CD4-positive, alpha-beta T cell treated with Interleukin-15 for 1 hour (primary cell): Measurements from ENCODE around the gene SMTNL2.

Source experiments
- DNase-seq: peaks from one replicate; pipeline ENCODE4 v3.0.0-alpha.2; 2020

The SMTNL2 gene

DNA sequence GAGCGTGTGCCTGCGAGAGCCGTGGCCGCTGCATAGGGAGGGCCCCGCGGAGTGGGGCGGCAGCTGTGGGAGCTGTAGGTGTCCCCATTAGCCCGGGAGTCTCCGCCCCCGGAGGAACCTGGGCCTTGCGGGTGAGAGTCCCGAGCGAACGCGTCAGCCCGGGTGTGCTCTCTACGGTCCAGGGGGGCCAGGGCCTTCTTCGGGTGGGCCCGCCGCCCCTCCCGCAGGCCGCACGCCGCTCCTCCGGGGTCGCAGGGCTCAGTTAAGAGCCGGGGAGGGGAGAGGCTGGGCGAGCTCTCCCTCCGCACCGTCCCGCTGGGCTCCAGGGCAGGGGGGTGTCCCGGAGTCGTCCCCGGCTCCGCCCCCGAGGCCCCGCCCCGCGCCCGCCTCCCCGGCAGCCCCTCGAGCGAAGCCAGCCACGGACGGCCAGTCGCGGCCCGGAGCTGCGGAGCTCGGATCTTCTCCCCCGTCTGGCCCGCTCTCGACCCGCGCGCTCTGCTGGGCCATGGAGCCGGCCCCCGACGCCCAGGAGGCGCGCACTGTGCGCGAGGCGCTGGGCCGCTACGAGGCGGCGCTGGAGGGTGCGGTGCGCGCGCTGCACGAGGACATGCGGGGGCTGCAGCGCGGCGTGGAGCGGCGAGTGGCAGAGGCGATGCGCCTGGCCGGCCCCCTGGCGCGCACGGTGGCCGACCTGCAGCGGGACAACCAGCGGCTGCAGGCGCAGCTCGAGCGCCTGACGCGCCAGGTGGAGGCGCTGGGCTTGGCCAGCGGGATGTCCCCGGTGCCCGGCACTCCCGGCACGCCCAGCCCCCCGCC lies at the start of gene SMTNL2:
TSS of gene SMTNL2 (plus strand) at position 429 of the 816 bp plus-strand sequence. CDS start at position 506, 77 bp downstream.
- no peak for DNase-seq

DNA sequence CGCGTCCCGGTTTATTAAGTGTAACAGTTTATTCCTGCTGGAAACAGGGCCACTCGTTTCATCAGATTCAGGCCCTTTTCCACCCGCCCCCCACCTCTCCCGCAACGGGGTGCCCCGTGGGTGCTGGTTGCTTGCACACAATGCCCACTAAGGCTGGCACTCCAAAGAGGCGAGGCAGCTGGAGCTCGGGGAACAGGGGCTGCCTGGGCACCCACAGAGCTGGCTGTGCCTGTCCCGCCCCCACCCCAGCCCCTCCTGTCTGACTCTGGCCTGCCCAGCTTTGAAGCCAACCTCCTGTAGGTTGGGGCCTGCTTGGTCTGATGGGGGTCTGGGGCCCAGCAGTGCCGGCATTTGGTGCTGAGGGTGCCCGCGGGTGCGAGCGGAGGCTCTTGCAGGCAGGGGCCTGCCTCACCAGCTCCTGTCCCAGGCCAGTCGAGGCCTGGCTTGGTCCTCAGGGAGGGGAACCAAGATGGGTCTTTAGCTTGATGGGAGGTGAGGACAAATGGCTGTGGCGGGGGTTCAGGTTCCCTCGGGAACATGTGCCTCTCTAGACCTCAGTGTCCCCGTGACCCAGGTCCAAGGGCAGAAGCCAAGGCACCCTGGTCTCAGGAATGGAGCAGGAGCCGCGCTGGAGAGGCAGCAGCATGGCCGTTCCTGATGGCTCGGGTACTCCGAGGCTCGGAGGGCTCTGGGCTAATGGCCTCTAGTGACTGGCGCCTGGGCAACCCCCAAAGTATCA lies 49.2 kb upstream of the SMTNL2 start:
- DNase-seq: no peak

DNA sequence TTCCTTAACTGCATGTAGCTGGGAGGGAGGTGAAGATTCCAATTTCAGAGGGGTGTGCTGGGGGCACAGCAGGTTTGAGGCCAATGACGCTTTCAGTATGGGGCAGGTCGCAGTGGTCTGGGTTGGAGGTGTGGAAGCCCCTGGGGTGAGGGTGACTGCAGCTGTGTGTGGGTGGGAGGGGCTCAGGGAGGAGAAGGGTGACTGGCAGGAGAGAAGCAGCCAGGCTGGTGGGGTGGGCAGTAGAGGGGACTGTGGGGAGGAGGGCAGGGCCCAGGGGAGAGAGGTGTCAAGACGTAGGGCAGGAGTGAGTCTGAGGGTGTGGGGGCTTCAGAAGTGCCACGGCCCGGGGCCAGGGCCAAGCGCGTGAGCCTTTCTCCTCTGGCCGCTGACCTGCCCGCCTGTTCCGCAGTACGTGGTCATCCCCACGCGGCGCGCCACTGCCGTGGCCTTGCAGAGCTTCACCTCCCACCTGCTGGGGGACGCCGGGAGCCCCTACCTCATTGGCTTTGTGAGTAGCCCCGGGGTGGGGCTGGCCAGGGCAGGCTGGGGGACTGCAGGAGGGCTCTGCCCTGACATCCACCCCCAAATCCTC lies 48.6 kb upstream of the SMTNL2 start:
- DNase-seq: no peak

DNA sequence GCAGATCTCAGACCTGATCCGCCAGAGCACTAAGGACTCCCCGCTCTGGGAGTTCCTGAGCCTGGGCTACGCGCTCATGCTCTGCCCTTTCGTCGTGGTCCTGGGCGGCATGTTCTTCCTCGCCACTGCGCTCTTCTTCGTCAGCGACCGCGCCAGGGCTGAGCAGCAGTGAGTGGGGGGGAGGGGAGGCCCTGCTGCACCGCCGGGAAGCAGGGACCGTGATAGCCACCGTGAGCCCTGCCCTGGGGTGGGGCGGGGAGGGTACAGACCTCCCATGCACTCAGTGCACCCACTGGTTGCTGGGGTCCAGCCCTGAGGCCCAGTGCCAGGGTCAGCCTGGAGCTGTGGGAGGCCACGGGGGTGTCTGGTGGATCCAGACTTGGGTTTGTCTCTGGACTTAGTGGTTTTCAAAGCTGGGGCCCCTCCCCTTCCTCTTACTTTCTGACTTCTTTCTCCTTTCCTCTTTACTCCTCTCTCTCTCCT lies 48.0 kb upstream of the SMTNL2 start:
- no peak for DNase-seq

DNA sequence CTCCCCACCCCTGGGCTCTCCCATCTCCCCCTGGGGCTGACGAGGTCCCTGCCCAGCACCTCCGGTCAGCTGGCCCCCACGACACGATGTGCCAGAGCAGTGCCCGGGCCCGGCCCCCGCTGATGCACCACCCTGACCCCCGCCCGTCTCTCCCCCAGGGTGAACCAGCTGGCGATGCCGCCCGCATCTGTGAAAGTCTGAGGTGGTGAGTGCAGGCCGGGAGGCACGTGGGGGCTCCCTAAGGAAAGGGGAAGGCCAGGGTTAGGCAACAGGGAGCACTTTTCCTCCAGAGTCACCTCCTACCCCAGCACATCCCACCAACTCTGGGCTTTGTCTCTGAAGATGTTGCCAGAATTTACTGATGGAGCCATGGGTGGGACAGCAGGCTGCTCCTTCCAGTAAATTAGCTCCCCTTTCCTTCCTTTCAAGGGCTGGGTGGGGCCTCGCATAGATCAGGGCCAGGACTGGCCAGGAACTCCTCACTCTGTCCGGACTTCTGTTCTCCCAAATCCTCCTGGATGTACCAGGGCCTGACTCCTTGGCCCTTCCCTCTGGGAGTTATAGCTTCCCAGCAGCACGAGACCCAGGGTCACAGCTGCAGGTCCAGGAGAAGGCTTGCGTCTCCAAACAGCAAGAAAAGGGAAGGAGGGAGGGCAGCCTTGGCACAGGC lies 47.5 kb upstream of the SMTNL2 start:
- DNase-seq: no peak

DNA sequence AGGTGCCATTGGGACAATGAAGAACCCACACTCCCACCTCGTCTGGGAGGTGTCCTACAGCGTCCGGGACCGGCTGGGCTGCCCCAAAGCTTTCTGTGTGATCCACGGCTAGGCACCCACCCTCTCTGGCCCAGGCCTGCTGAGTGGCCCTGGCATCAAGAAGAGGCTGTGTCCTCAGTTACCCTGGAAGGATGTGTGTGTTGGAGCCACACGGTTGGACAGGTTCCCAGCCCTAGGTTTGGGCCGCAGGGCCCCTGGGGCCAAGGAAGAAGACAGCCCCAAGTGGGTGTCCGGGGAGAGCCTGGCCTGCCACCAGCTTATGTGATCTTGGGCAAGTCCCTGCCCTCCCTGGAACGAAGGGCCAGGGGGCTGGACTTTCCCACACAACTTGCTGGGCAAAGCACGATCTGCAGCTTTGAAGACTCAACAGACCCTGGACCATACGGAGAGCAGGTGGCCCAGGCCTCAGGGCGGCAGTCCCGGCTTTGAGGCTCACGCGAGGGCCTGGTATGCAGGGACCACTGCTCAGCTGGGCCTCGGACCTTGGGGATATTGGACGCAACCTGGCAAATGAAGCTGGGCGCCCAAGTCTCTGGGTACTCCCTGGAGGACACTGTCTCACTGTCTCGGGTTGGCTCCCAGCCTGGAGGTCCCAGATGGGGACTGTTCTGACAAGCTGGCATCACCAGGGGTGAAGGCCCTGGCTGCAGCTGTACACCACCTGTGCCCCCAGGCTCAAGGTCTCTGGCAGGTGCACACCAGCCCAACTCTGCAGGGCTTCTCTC lies 46.7 kb upstream of the SMTNL2 start:
- DNase-seq: no peak

DNA sequence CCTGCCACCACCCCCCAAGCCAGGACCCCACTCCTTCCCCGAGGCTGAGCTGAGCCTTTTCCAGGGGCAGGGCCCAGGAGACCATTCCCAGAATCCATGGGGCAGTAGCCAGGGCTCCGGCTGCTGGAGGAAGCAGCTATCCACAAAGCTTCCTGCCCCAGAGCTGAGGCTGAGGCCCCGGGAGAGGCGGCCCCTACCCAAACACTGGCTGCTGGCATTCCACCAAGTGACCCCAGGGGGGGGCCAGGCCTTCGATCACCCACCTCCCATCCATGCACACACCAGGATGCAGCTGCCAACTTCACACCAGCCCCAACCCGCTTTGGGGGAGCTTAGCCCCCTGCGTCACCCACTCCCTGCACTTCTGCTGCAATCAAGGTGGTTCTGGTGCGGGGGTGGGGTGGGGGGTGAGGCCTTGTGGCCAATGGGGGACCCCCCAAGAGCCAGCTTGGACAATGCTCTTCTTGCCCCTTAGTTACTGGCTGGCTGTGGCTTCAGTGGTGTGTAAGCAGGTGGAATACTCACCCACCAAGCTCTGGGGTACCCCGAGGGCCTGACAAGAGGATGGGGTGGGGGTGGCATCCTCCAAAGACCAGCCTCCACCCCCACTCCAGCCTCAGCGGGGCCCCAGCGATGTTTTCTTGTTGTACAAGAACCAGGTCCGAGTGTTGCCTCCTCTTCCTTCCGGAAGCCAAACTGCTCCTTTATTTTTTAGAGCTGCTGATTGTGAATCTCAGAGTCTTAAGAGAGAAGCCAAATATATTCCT lies 45.9 kb upstream of the SMTNL2 start:
- no peak for DNase-seq

DNA sequence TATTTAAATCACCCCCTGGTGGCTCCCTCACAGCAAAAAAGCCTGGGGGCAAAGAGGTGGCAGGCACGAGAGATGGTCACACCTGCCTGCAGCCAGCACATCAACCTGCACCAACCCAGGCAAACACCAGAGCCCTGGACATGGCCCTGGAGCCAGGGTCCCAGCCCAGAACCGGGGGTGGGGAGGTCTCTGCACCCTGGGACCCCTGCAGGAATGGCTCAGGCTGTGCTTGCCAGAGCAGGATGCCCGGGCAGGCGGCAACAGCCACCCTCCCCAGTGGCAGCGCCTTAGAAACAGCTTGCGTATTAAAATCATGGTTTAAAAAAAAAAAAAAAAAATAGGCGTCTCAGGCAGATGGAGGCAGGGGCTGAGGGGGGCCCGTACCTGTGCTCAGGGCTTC lies 45.3 kb upstream of the SMTNL2 start:
- DNase-seq: no peak

DNA sequence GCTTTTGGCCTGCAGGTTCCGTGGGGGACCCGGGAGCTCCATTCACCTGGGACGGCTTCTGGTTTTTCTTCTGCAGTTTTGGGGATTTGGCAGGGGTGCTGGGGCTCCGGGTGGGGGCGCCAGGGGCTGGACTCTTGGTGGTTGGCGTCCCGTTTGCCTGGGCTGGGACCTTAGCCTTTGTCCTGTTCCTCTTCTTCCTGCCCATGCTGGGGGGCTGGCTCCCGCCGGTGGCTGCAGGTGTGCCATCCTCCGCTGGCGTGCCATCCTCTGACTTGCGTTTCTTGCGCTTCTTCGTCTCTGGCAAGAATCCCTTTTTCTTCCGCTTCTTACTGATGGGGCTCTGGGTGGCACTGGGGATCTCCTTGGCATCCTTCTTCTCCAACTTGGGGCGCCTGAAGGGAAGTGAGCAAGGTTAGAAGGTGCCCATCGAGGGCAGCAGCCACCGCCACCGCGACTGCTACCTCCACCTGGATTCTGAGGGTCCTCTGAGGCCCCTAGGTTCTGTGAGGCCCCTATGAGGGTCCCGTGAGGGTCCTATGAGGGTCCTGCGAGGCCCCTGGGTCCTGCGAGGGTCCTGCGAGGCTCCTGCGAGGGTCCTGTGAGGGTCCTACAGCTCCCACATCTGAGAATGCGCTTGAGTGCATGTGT lies 44.6 kb upstream of the SMTNL2 start:
- no peak for DNase-seq

DNA sequence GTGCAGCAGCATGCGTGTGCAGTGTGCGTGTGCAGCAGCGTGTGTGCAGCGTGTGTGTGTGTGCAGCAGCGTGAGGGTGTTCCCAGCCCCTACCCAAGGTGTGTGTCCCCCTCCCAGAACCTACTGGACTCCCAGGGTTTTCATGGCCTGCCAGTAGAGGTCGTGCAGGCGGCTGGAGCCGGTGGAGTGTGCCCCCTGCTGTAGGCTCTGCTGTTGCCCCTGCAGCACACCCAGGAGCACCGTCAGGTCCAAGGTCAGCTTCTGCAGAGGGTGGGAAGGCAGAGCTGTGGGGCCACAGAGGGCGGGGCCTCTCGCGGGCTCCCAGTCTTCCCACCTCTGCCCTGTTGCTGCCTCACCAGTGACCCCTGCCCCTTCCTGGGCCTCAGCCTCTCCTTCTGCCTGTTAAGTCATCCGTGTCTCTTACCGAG lies 44.1 kb upstream of the SMTNL2 start:
- DNase-seq: no peak

DNA sequence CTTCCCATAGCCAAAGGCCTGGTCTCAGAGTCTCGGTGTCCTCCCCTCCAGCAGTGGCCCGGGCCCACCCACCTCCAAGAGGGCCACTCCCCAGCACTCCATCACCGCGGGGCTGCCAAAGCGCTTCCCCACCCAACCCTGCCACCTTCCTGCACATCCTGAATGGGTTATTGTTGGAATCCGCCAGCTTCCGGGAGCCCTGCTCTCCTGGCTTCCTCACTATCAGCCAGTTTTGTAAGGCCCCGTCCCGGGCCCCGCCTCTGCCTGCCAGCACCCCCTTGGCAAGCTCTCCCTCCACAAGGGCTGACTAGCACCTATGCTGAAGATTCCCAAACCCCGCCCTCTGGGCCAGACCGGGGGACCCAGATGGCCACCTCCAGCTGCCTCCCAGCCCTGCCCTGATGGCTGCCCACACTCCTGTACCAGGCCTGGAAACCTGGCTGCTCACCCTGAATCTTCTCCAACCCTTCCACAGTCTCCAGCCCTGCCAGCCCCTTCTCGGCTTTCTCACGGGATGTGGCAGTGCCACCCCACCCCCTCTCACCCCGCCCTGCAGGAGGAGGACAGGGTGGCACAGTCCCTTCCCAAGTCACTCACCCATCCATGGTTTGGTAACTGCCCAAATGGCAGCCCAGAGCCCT lies 43.5 kb upstream of the SMTNL2 start:
- no peak for DNase-seq

DNA sequence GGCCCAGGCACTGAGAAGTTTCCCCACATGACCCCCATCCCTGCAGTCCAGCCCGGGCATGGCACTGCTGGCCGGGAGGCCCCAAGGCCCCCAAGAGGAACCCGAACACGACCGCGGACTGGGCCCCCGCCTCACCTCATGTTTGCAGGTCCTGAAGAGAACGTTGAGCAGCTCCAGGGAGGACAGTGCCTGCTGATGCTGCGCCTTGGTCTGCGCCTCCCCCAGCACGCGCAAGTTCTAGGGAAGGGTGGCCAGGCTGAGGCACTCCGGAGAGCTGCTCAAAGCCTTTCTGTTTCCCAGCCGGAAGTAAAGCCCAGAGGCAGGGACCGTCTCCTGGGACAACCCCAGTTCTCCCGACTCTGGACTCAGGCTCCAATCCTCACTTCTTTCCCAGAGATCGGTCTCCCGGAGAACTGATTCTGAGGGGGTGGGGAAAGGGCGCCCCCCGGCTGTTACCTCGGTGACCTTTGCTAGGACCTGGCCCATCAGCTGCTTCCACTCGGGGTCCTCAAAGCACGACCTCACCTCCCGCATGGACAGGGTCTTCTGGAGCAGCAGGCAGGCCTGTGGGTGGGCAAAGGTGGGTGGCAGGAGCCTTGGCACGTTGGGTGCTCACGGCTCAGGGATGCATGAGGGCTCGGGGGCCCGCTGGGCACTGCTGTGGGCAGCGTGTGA lies 42.9 kb upstream of the SMTNL2 start:
- DNase-seq: no peak

DNA sequence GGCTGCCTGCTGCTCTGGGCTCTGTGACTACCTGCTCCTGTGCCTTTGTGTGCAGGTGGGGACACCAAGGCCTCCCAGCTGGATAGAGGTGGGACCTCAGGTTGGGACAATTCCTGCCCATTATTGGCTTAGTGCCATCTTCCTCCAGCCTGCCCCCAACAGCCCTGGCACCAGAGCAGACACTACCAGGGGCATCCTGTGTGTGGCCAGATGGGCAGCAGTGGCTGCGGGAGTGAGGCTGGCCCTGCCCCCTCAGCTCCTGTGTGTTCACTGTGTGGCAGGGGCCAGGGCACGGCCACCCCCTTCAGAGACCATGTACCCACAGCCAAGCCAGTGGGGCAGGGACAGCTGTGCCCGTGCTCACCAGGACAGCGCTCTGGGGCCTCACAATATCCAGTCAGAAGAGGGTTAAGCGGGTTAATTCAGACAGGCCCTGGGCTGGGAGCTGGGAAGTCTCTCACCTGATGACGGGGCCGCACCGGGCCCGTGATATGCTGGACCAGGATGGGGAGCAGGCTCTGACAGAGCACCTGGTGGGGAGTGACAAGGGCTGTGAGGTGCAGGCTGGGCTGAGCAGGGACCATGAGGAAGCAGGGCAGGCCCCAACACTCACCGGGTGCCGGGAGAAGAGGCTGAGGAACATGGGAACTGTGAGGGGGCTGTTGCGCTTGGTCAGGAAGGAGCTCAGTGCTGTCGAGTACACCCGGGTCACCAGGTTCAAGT lies 42.2 kb upstream of the SMTNL2 start:
- DNase-seq: no peak

DNA sequence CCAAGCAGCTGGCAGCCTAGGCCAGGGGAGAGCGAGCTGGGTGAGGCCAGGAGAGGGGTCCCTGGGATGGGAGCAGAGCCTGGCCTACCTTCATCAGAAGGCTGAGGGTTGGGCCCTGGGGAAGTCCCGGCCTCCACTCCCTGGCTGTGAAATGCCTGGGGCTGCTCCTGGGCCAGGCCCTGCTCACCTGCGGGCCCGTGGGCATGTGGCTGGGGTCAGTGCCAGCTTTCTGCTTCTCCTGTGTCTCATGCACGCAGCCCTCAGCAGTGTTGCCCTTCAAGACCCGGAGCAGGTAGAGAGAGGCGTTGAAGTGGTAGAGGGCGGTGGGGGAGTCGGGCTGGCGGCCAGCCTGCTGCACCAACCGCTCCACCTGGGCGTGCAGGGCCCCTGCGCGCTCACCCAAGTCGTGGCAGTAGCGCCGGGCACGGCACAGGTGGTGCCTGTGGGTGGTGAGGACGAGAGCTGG lies 41.6 kb upstream of the SMTNL2 start:
- no peak for DNase-seq

DNA sequence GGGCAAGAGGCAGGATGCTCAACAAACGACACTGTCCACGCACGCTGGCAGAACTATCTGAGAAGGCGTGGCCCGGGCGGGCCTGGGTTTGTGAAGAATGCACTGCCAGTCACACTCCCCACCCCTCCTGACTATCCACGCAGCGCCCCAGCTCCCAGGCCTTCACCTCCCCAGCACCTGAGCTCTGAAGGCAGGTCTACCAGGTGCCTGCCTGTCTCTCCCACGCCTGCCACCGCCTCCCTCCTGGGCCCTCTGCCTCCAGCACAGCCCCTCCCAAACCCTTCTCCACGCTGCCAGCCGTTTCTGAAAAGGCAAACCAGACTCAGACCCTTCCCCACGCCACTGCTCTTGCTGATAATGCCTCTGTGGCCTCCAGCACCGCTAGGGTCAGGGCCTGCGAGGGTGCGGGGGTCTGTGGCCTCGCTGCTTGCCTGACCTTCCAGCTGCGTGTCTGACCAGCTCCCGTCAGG lies 40.7 kb upstream of the SMTNL2 start:
- no peak for DNase-seq

DNA sequence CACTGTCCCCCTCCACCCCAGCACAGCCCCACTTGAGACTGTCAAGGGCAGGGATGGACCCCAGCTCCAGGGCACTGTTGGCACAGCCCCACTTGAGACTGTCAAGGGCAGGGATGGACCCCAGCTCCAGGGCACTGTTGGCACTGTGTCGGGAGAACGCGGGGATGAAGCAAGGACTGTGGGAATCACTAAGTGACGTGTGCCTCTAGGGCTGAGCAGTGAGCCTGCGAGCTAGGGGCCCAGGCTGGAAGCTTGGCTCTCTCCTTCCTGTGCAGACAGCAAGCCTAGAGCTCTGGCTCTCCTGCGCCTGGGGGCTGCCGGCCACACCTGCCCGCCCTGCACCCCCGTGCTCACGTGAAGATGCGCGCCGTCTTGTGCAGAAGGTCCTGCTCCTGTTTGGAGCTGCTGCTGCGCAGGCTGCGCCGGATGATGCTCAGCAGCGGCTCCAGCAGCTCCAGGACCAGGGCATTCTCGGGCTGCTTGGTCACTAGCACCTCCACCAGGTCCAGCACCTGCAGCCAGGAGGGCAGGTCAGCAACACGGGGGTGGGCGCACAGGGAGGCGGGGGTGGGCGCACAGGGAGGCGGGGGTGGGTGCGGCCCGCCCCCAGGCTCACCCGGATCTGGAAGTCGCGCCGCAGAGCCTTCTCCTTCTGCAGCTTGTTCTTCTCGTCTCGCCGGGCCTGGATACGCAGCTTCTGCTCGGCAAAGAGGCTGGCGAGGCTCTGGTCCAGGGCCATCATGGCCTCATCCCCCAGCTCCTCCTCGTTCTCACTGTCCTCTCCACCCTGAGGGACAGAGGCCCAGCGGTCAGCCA lies 40.0 kb upstream of the SMTNL2 start:
- DNase-seq: no peak

DNA sequence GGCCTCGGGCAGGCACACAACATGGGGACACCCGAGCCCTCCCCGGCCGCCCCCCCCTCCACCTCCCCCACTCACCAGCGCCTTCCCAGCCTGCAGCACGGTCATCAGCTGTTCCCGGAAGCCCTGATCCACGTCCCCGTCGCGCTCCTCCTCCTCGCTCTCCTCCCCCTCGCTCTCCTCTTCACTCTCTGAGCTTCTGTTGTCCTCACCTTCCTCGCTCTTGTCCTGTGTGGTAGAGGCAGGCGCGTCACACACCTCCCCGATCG lies 39.4 kb upstream of the SMTNL2 start:
- no peak for DNase-seq

DNA sequence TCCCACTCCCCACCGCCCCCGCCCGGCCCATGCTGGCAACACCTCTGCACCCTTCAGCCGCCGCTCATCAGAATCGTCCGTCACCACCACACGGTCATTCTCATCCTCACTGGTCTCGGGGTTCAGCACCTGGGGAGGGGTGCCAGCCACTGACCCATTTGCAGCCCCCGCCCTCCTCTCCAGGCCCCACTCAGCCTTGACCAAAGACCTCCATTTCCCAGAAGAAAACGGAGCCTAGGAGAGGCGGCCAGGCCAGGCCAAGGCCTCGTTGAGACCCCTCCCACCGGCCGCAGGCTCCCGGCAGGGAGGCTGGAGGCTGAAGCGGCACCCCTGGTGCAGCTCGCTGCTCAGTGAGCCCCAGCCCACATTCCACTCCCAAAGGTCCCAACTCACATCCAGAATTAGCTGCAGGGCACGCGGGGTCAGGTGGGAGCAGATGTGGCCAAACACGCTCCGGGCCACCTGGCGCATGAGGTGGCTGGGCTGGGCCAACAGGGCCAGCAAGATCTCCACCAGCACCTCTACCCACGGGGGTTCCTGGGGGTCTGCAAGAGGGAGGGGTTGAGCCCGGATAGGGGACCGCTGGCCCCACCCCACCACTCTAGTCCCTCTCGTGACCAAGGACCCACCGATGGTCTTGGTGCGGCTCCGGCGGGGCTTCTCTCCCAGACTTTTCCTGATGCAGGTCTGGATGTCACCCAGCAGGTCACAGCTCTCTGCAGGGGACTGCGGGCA lies 38.9 kb upstream of the SMTNL2 start:
- no peak for DNase-seq
